Endodermal cell (in vitro differentiated cells): ENCODE results near the gene PTGS1. TPM values are rescaled to one million over a fixed set of nuclear protein-coding genes. Genes with fewer than 3 reads are reported as not detected.

Source experiments
- DNase-seq: peaks from one replicate; pipeline ENCODE4 v3.0.0-alpha.2; 2017
- H3K27ac ChIP-seq: 2 replicates; pipeline ENCODE4 v1.5.1; 2013; ENCODE audit warnings: mild to moderate bottlenecking, low read depth, low read length, moderate library complexity
- H3K27me3 ChIP-seq: 2 replicates; pipeline ENCODE4 v1.6.1; 2013; ENCODE audit warnings: mild to moderate bottlenecking, low read length, moderate library complexity; ENCODE audit not compliant: insufficient read depth, control insufficient read depth, poor library complexity, severe bottlenecking
- H3K36me3 ChIP-seq: 2 replicates; pipeline ENCODE4 v1.7.0; 2013; ENCODE audit warnings: mild to moderate bottlenecking, low read length, moderate library complexity; ENCODE audit not compliant: control insufficient read depth, insufficient read depth
- H3K4me1 ChIP-seq: one replicate; pipeline ENCODE4 v1.7.0; 2013; ENCODE audit warnings: low read length; ENCODE audit not compliant: control insufficient read depth, insufficient read depth
- H3K4me3 ChIP-seq: 2 replicates; pipeline ENCODE4 v1.5.1; 2013; ENCODE audit warnings: mild to moderate bottlenecking, low read length, moderate library complexity
- H3K9ac ChIP-seq: 2 replicates; pipeline ENCODE4 v1.6.1; 2013; ENCODE audit warnings: mild to moderate bottlenecking, low read length, moderate library complexity; ENCODE audit not compliant: poor library complexity, severe bottlenecking; ENCODE audit errors: extremely low read depth
- H3K9me3 ChIP-seq: 2 replicates; pipeline ENCODE4 v1.6.1; 2013; ENCODE audit warnings: mild to moderate bottlenecking, low read length, moderate library complexity; ENCODE audit not compliant: control insufficient read depth
- H3K27ac Mint-ChIP-seq: 2 replicates; pipeline ENCODE4 v1.8.0; 2020; ENCODE audit warnings: mixed read lengths
- H3K27me3 Mint-ChIP-seq: 2 replicates; pipeline ENCODE4 v1.8.0; 2021; ENCODE audit warnings: mild to moderate bottlenecking, mixed read lengths; ENCODE audit not compliant: insufficient read depth
- H3K36me3 Mint-ChIP-seq: 2 replicates; pipeline ENCODE4 v1.8.0; 2020; ENCODE audit warnings: low read depth, mixed read lengths
- H3K4me1 Mint-ChIP-seq: 2 replicates; pipeline ENCODE4 v1.8.0; 2020; ENCODE audit warnings: mixed read lengths
- H3K4me3 Mint-ChIP-seq: 2 replicates; pipeline ENCODE4 v1.8.0; 2020; ENCODE audit warnings: mild to moderate bottlenecking, moderate library complexity, mixed read lengths
- H3K9me3 Mint-ChIP-seq: 2 replicates; pipeline ENCODE4 v1.8.0; 2020; ENCODE audit warnings: mild to moderate bottlenecking, mixed read lengths
- WGBS, 2 experiments: methylation state at CpG; one replicate each; pipeline versions ENCODE4 v1.1.5 to v1.1.7; 2013; ENCODE audit warnings: missing lambda C conversion rate in 2 of 2, mixed read lengths in 1 of 2; ENCODE audit not compliant: insufficient coverage in 1 of 2, insufficient read length in 1 of 2; 5-methylcytosine and 5-hydroxymethylcytosine counted together
- total RNA-seq, 2 donors: library from RNA; stranded (reverse); fragmentation: NEBNext Ultra II Directional in 1 of 2; extraction: Animal tissue kit (Norgen Biotek cat#: 25700) in 1 of 2; gene quantifications; 2 replicates in 1 of 2; 3 replicates in 1 of 2; pipeline ENCODE4 v1.2.1, GENCODE V29; 2021
- TF ChIP-seq, protein P1 (sequence below): fragments of 200-600 bp; sonication (generic); conservative IDR thresholded peaks from 2 replicates; pipeline ENCODE4 v1.5.0; 2021; ENCODE audit warnings: antibody characterized with exemption, mild to moderate bottlenecking

Gene PTGS1
- total RNA-seq, 2 donors from 2014 or later: 0.84 to 1.1 TPM

DNA sequence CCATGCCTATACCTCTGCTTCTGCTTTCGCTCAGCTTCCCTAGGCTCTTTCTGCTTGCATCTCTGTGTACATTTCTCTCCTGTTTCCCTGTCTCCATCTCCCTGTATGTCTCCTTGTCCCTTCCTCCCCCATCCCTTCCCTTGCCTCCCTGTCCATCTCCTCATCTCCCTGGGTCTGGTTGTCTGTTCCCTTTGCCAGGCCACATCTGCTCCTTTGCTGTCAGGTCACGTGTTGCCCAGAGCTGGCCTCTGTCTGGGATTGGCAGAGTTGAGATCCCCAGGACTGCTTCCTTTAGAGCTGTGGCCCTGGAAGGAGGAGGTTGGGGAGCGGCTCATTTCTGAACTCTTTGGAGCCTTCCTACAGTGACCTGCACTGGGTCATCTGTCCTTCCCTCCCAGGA lies 31.8 kb upstream of the PTGS1 start:
- H3K4me3 ChIP-seq: no peak overlapping the region
- WGBS, 2 experiments: 80 to 86% methylated on average over 1 to 3 of the region's 3 CpGs
- H3K4me3 Mint-ChIP-seq: no peak overlapping the region
- no peak overlapping the region for H3K27ac ChIP-seq
- no peaks in the 10 kb centered on the region for H3K36me3 Mint-ChIP-seq
- no peaks in the 10 kb centered on the region for H3K36me3 ChIP-seq
- TF ChIP-seq, protein P1, sequence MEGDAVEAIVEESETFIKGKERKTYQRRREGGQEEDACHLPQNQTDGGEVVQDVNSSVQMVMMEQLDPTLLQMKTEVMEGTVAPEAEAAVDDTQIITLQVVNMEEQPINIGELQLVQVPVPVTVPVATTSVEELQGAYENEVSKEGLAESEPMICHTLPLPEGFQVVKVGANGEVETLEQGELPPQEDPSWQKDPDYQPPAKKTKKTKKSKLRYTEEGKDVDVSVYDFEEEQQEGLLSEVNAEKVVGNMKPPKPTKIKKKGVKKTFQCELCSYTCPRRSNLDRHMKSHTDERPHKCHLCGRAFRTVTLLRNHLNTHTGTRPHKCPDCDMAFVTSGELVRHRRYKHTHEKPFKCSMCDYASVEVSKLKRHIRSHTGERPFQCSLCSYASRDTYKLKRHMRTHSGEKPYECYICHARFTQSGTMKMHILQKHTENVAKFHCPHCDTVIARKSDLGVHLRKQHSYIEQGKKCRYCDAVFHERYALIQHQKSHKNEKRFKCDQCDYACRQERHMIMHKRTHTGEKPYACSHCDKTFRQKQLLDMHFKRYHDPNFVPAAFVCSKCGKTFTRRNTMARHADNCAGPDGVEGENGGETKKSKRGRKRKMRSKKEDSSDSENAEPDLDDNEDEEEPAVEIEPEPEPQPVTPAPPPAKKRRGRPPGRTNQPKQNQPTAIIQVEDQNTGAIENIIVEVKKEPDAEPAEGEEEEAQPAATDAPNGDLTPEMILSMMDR: no peak
- no peak overlapping the region for H3K27ac Mint-ChIP-seq
- H3K27me3 ChIP-seq: no peaks in the 10 kb centered on the region
- H3K4me1 Mint-ChIP-seq: peaks cover 10% of the 10 kb centered on the region
- DNase-seq: no peak
- H3K27me3 Mint-ChIP-seq: peaks cover 12% of the 10 kb centered on the region
- H3K9me3 Mint-ChIP-seq: no peaks in the 10 kb centered on the region
- peaks cover 5% of the 10 kb centered on the region for H3K4me1 ChIP-seq
- no peaks in the 10 kb centered on the region for H3K9me3 ChIP-seq
- H3K9ac ChIP-seq: no peak overlapping the region

GRCh38 chr9:122339579-122339978 lies 31.2 kb upstream of the PTGS1 start:
- H3K9me3 Mint-ChIP-seq: no peaks in the 10 kb centered on the region
- TF ChIP-seq, protein P1: no peak

GRCh38 chr9:122340161-122340560 lies 30.7 kb upstream of the PTGS1 start:
- H3K9ac ChIP-seq: no peak overlapping the region
- no peak overlapping the region for H3K4me3 ChIP-seq
- Mint-ChIP-seq H3K36me3 (no peaks in the 10 kb centered on the region), H3K4me1 (peaks cover 10% of the 10 kb centered on the region), H3K27ac (no peak overlapping the region), H3K27me3 (peaks cover 14% of the 10 kb centered on the region), H3K9me3 (no peaks in the 10 kb centered on the region), H3K4me3 (no peak overlapping the region)
- no peaks in the 10 kb centered on the region for H3K9me3 ChIP-seq
- peaks cover 5% of the 10 kb centered on the region for H3K4me1 ChIP-seq
- H3K36me3 ChIP-seq: no peaks in the 10 kb centered on the region
- peaks cover 2% of the 10 kb centered on the region for H3K27me3 ChIP-seq
- no peak overlapping the region for H3K27ac ChIP-seq
- WGBS, 2 experiments: 81 to 83% methylated on average over 4 to 6 of the region's 6 CpGs
- TF ChIP-seq, protein P1: no peak
- peak; percentile 17 for DNase-seq

More at GRCh38 chr9:122339579-122339978, 31.2 kb upstream of the PTGS1 start:
- H3K9me3 ChIP-seq: no peaks in the 10 kb centered on the region
- 70 to 78% methylated on average over 2 to 5 of the region's 5 CpGs for WGBS, 2 experiments
- no peak overlapping the region for H3K27ac ChIP-seq
- Mint-ChIP-seq H3K36me3 (no peaks in the 10 kb centered on the region), H3K27me3 (peaks cover 12% of the 10 kb centered on the region), H3K4me3 (no peak overlapping the region), H3K27ac (no peak overlapping the region), H3K4me1 (peaks cover 10% of the 10 kb centered on the region)
- H3K9ac ChIP-seq: no peak overlapping the region
- H3K36me3 ChIP-seq: no peaks in the 10 kb centered on the region
- peak; percentile 39 for DNase-seq
- no peak overlapping the region for H3K4me3 ChIP-seq
- H3K4me1 ChIP-seq: peaks cover 5% of the 10 kb centered on the region
- H3K27me3 ChIP-seq: no peaks in the 10 kb centered on the region
